Measurements from ENCODE around the gene SLC37A3.

GRCh38 chr7:140284062-140284461 lies 114.3 kb downstream of the SLC37A3 start:
- no peak for TF ChIP-seq EZH2 (IDR thresholded peaks at IDR 0.05; ENCODE audit: low read length, missing control alignments)
- TF ChIP-seq, protein P1, sequence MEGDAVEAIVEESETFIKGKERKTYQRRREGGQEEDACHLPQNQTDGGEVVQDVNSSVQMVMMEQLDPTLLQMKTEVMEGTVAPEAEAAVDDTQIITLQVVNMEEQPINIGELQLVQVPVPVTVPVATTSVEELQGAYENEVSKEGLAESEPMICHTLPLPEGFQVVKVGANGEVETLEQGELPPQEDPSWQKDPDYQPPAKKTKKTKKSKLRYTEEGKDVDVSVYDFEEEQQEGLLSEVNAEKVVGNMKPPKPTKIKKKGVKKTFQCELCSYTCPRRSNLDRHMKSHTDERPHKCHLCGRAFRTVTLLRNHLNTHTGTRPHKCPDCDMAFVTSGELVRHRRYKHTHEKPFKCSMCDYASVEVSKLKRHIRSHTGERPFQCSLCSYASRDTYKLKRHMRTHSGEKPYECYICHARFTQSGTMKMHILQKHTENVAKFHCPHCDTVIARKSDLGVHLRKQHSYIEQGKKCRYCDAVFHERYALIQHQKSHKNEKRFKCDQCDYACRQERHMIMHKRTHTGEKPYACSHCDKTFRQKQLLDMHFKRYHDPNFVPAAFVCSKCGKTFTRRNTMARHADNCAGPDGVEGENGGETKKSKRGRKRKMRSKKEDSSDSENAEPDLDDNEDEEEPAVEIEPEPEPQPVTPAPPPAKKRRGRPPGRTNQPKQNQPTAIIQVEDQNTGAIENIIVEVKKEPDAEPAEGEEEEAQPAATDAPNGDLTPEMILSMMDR (conservative IDR thresholded peaks at IDR 0.05 in 1 of 2, IDR thresholded peaks at IDR 0.05 in 1 of 2; ENCODE audit: low read depth in 1 of 2, low read length in 2 of 2) = no peak
